ENCODE measurements around the gene CCK. TPM values are rescaled to one million over a fixed set of nuclear protein-coding genes. Genes with fewer than 3 reads are reported as not detected.

The CCK gene
- total and polyA plus RNA-seq, 4 donors = 0.63 TPM; not detected in 3

GRCh38 chr3:42214565-42215283 is 51.3 kb downstream of the CCK start:
- no peak overlapping the region for H3K27ac ChIP-seq (ENCODE audit: low read depth in 1 of 2, low read length in 2 of 2)
- peaks cover 9% of the 10 kb centered on the region in 2 donors for H3K36me3 ChIP-seq (ENCODE audit: control insufficient read depth in 1 of 2, insufficient read depth in 2 of 2, low read length in 1 of 2)
- ATAC-seq (ENCODE audit: low FRiP score) (no peak), DNase-seq (no peak)
- no peaks in the 10 kb centered on the region for H3K4me1 ChIP-seq (ENCODE audit: control insufficient read depth in 1 of 2, insufficient read depth in 2 of 2, low read length in 2 of 2)
- H3K9me3 ChIP-seq (ENCODE audit: control insufficient read depth, low read length) = no peaks in the 10 kb centered on the region
- no peak overlapping the region for H3K4me3 ChIP-seq (ENCODE audit: low read length in 2 of 2)
- H3K27me3 ChIP-seq (ENCODE audit: control insufficient read depth in 1 of 2, insufficient read depth in 2 of 2, low read length in 1 of 2) = no peaks in the 10 kb centered on the region
- WGBS, 2 donors = 50 to 57% methylated on average over 8 of the region's 8 CpGs
- intact Hi-C loops (cut with DNase I) = no loop called here

- Histone ChIP-seq H3K27ac (ENCODE audit: low read depth in 1 of 2, low read length in 2 of 2) (no peak overlapping the region), H3K4me3 (ENCODE audit: low read length in 2 of 2) (no peak overlapping the region), H3K9me3 (ENCODE audit: control insufficient read depth, low read length) (no peaks in the 10 kb centered on the region), H3K36me3 (ENCODE audit: control insufficient read depth in 1 of 2, insufficient read depth in 2 of 2, low read length in 1 of 2) (peaks cover 9 to 12% of the 10 kb centered on the region in 2 donors), H3K4me1 (ENCODE audit: control insufficient read depth in 1 of 2, insufficient read depth in 2 of 2, low read length in 2 of 2) (no peaks in the 10 kb centered on the region), H3K27me3 (ENCODE audit: control insufficient read depth in 1 of 2, insufficient read depth in 2 of 2, low read length in 1 of 2) (no peaks in the 10 kb centered on the region)
- DNase-seq = no peak
- ATAC-seq (ENCODE audit: low FRiP score) = no peak
- WGBS, 2 donors = 67 to 69% methylated on average over 2 of the region's 2 CpGs
- intact Hi-C loops (cut with DNase I) = no loop called here
Measured at GRCh38 chr3:42214064-42214463, 51.9 kb downstream of the CCK start.

- WGBS, 2 donors = 92 to 94% methylated on average over 6 of the region's 6 CpGs
- Histone ChIP-seq H3K27ac (ENCODE audit: low read depth in 1 of 2, low read length in 2 of 2) (no peak overlapping the region), H3K4me3 (ENCODE audit: low read length in 2 of 2) (no peak overlapping the region), H3K9me3 (ENCODE audit: control insufficient read depth, low read length) (no peaks in the 10 kb centered on the region), H3K27me3 (ENCODE audit: control insufficient read depth in 1 of 2, insufficient read depth in 2 of 2, low read length in 1 of 2) (no peaks in the 10 kb centered on the region), H3K36me3 (ENCODE audit: control insufficient read depth in 1 of 2, insufficient read depth in 2 of 2, low read length in 1 of 2) (peaks cover 12 to 13% of the 10 kb centered on the region in 2 donors), H3K4me1 (ENCODE audit: control insufficient read depth in 1 of 2, insufficient read depth in 2 of 2, low read length in 2 of 2) (no peaks in the 10 kb centered on the region)
- no peak for ATAC-seq (ENCODE audit: low FRiP score)
- DNase-seq = no peak
- intact Hi-C loops (cut with DNase I) = no loop called here
Measured at GRCh38 chr3:42213417-42213816, 52.6 kb downstream of the CCK start.

- ATAC-seq (ENCODE audit: low FRiP score) (no peak), DNase-seq (no peak)
- Histone ChIP-seq H3K27me3 (ENCODE audit: control insufficient read depth in 1 of 2, insufficient read depth in 2 of 2, low read length in 1 of 2) (no peaks in the 10 kb centered on the region), H3K4me3 (ENCODE audit: low read length in 2 of 2) (no peak overlapping the region), H3K27ac (ENCODE audit: low read depth in 1 of 2, low read length in 2 of 2) (no peak overlapping the region), H3K9me3 (ENCODE audit: control insufficient read depth, low read length) (no peaks in the 10 kb centered on the region), H3K36me3 (ENCODE audit: control insufficient read depth in 1 of 2, insufficient read depth in 2 of 2, low read length in 1 of 2) (peaks cover 14 to 15% of the 10 kb centered on the region in 2 donors), H3K4me1 (ENCODE audit: control insufficient read depth in 1 of 2, insufficient read depth in 2 of 2, low read length in 2 of 2) (no peaks in the 10 kb centered on the region)
- intact Hi-C loops (cut with DNase I) = no loop called here
- WGBS, 2 donors = 47 to 79% methylated on average over 2 of the region's 2 CpGs
Measured at GRCh38 chr3:42210726-42211125, 55.3 kb downstream of the CCK start.

DNA sequence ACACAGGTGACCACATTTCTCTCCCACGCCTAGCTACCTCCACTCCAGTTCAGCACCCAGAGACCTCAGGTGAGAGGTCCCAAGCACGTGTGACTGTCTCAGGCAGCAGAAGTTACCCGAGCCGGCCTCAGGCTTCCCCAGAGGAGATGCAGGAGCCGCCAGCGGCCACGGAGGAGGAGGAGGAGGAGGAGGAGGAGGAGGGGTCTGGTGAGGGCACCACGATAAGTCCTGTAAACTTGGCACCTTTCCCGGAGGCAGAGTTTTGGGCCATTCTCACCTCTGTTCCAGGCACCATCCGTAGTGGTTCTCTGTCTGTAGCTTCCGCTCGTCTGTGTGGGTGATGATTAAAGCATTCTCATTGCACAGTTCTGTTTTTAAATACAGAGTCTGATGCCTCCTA is 56.1 kb downstream of the CCK start:
- Histone ChIP-seq H3K27ac (ENCODE audit: low read depth in 1 of 2, low read length in 2 of 2) (no peak overlapping the region), H3K9me3 (ENCODE audit: control insufficient read depth, low read length) (no peaks in the 10 kb centered on the region), H3K27me3 (ENCODE audit: control insufficient read depth in 1 of 2, insufficient read depth in 2 of 2, low read length in 1 of 2) (no peaks in the 10 kb centered on the region), H3K4me1 (ENCODE audit: control insufficient read depth in 1 of 2, insufficient read depth in 2 of 2, low read length in 2 of 2) (no peaks in the 10 kb centered on the region), H3K4me3 (ENCODE audit: low read length in 2 of 2) (no peak overlapping the region), H3K36me3 (ENCODE audit: control insufficient read depth in 1 of 2, insufficient read depth in 2 of 2, low read length in 1 of 2) (peaks cover 14 to 15% of the 10 kb centered on the region in 2 donors)
- no peak for ATAC-seq (ENCODE audit: low FRiP score)
- DNase-seq = no peak
- intact Hi-C loops (cut with DNase I) = no loop called here
- WGBS, 2 donors = 64% methylated on average over 10 to 12 of the region's 12 CpGs

Other genes with a start within 250 kb of the CCK start
- 10 to 100 TPM; 33.5 to 37.7 TPM for gene TRAK1, start 174.8 kb downstream of the CCK start, total RNA-seq
- 10 to 100 TPM; 15.7 to 16.3 TPM for gene TRAK1, start 174.8 kb downstream of the CCK start, polyA plus RNA-seq
- not detected for gene LYZL4, start 144.4 kb upstream of the CCK start, total RNA-seq
- gene LYZL4, start 144.4 kb upstream of the CCK start, polyA plus RNA-seq = not detected
- 1 to 10 TPM; 3.2 to 7.6 TPM for gene VIPR1, start 236.5 kb upstream of the CCK start, total RNA-seq
- 10 to 100 TPM; 11.5 to 14.0 TPM for gene VIPR1, start 236.5 kb upstream of the CCK start, polyA plus RNA-seq

Measured in aorta (tissue), 5 donors.